Stimulated activated CD8-positive, alpha-beta memory T cell treated with anti-CD3 and anti-CD28 coated beads, Interleukin-12 subunit alpha, Interleukin-12 subunit beta, amount 100 ng/mL, for 24 hours (primary cell): ENCODE measurements around the gene MYH16.
"Not testable (repeated sequence)": the region's sequence is repeated elsewhere in the genome, so short reads cannot be mapped to it uniquely, and the experiment has no call there.

Experiments
- DNase-seq: peaks from one replicate; pipeline ENCODE4 v3.0.0-alpha.2; 2020; ENCODE audit errors: extremely low read depth

Gene MYH16

GRCh38 chr7:99258501-99258900 is 14.1 kb upstream of the MYH16 start:
- DNase-seq = no peak

- DNase-seq = no peak
Observed at GRCh38 chr7:99260395-99260794, 12.2 kb upstream of the MYH16 start.

GRCh38 chr7:99261646-99262045 is 11.0 kb upstream of the MYH16 start:
- no peak for DNase-seq

- no peak for DNase-seq
Observed at GRCh38 chr7:99265848-99266480, 6.7 kb upstream of the MYH16 start.

- DNase-seq = no peak
Observed at GRCh38 chr7:99267481-99267840, 5.2 kb upstream of the MYH16 start.

- DNase-seq = no peak
Observed at GRCh38 chr7:99267841-99268576, 4.6 kb upstream of the MYH16 start.

GRCh38 chr7:99268577-99268908 is 4.1 kb upstream of the MYH16 start:
- no peak for DNase-seq

- no peak for DNase-seq
Observed at GRCh38 chr7:99270702-99271101, 1.9 kb upstream of the MYH16 start.

GRCh38 chr7:99273561-99273960 is 922 bp downstream of the MYH16 start:
- not testable (repeated sequence) for DNase-seq

GRCh38 chr7:99274908-99275307 is 2.3 kb downstream of the MYH16 start:
- DNase-seq = not testable (repeated sequence)

- no peak for DNase-seq
Observed at GRCh38 chr7:99275496-99275895, 2.9 kb downstream of the MYH16 start.

- no peak for DNase-seq
Observed at GRCh38 chr7:99278180-99278579, 5.5 kb downstream of the MYH16 start.

GRCh38 chr7:99284165-99284564 is 11.5 kb downstream of the MYH16 start:
- not testable (repeated sequence) for DNase-seq

- DNase-seq = no peak
Observed at GRCh38 chr7:99287779-99288534, 15.3 kb downstream of the MYH16 start.

- DNase-seq = no peak
Observed at GRCh38 chr7:99289185-99289584, 16.5 kb downstream of the MYH16 start.

- not testable (repeated sequence) for DNase-seq
Observed at GRCh38 chr7:99290148-99290547, 17.5 kb downstream of the MYH16 start.

- DNase-seq = no peak
Observed at GRCh38 chr7:99290980-99291607, 18.5 kb downstream of the MYH16 start.

- DNase-seq = no peak
Observed at GRCh38 chr7:99292127-99292526, 19.5 kb downstream of the MYH16 start.

GRCh38 chr7:99293167-99293566 is 20.5 kb downstream of the MYH16 start:
- DNase-seq = no peak

- no peak for DNase-seq
Observed at GRCh38 chr7:99293650-99294049, 21.0 kb downstream of the MYH16 start.

GRCh38 chr7:99296471-99296870 is 23.8 kb downstream of the MYH16 start:
- no peak for DNase-seq

- DNase-seq = no peak
Observed at GRCh38 chr7:99301496-99301895, 28.9 kb downstream of the MYH16 start.
